IMR-90 (cell line): ENCODE results near the gene GTF2A1L. TPM values are rescaled to one million over a fixed set of nuclear protein-coding genes. Genes with fewer than 3 reads are reported as not detected.

Experiments used
- ATAC-seq: fragments of 200-7000 bp; cut with Tn5 transposase; 2 replicates; pipeline ENCODE4 v1.9.1; 2020; ENCODE audit warnings: low read depth, mild to moderate bottlenecking, moderate library complexity
- BruUV-seq: library from RNA; stranded (reverse); fragments of 400-500 nt; replicated peaks from 2 replicates; lab custom pipeline; 2021; lab: Mats Ljungman, UMichigan
- CTCF ChIA-PET: fragments of 300-600 bp; formaldehyde crosslinking; extraction: SDS; loops from one replicate; lab custom pipeline; 2021; ENCODE audit warnings: antibody characterized with exemption; lab: Yijun Ruan, JAX
- POLR2A ChIA-PET: fragments of 300-600 bp; sonication (Branson Sonifier 250); formaldehyde crosslinking; loops from one replicate; lab custom pipeline; 2022; ENCODE audit warnings: antibody characterized with exemption; ENCODE audit not compliant: unreplicated experiment; lab: Charles Lee
- DNase-seq: peaks from one replicate; pipeline ENCODE4 v3.0.0; 2013
- H2AFZ ChIP-seq: replicated peaks from 2 replicates; pipeline ENCODE3; 2013; ENCODE audit warnings: low read length, mild to moderate bottlenecking; ENCODE audit not compliant: poor library complexity
- H2AK5ac ChIP-seq: 2 replicates; pipeline ENCODE4 v1.6.1; 2013; ENCODE audit warnings: low read depth, low read length, inconsistent platforms
- H2AK9ac ChIP-seq: replicated peaks from 2 replicates; pipeline ENCODE3; 2013; ENCODE audit warnings: mild to moderate bottlenecking, low read depth, low read length, moderate library complexity; ENCODE audit not compliant: poor library complexity
- H2BK120ac ChIP-seq: 2 replicates; pipeline ENCODE4 v1.6.1; 2013; ENCODE audit warnings: low read depth, low read length, inconsistent platforms
- H2BK15ac ChIP-seq: 3 replicates; pipeline ENCODE4 v1.6.1; 2013; ENCODE audit warnings: low read depth, low read length, inconsistent platforms
- H2BK20ac ChIP-seq: 2 replicates; pipeline ENCODE4 v1.6.1; 2013; ENCODE audit warnings: low read depth, mild to moderate bottlenecking, inconsistent platforms, low read length, moderate library complexity
- H2BK5ac ChIP-seq: 2 replicates; pipeline ENCODE4 v1.6.1; 2013; ENCODE audit warnings: mild to moderate bottlenecking, low read depth, low read length, inconsistent platforms; ENCODE audit not compliant: poor library complexity, severe bottlenecking
- H3K14ac ChIP-seq: replicated peaks from 2 replicates; pipeline ENCODE4 v1.6.1; 2013; ENCODE audit warnings: low read depth, low read length, inconsistent platforms
- H3K18ac ChIP-seq: 2 replicates; pipeline ENCODE4 v1.6.1; 2013; ENCODE audit warnings: low read depth, low read length, control low read depth
- H3K23ac ChIP-seq: 2 replicates; pipeline ENCODE4 v1.6.1; 2013; ENCODE audit warnings: low read depth, low read length, inconsistent platforms
- H3K27ac ChIP-seq: 2 replicates; pipeline ENCODE4 v1.5.1; 2013; ENCODE audit warnings: mild to moderate bottlenecking, control low read depth, low read length; ENCODE audit not compliant: insufficient read depth
- H3K27me3 ChIP-seq: 2 replicates; pipeline ENCODE4 v1.6.1; 2013; ENCODE audit warnings: low read length; ENCODE audit not compliant: control insufficient read depth, insufficient read depth
- H3K36me3 ChIP-seq: 2 replicates; pipeline ENCODE4 v1.6.1; 2013; ENCODE audit warnings: low read length, mixed read lengths; ENCODE audit not compliant: control insufficient read depth, insufficient read depth
- H3K4ac ChIP-seq: 2 replicates; pipeline ENCODE4 v1.6.1; 2013; ENCODE audit warnings: low read depth, low read length, inconsistent platforms
- H3K4me1 ChIP-seq: 2 replicates; pipeline ENCODE4 v1.6.1; 2013; ENCODE audit warnings: low read length, mixed read lengths; ENCODE audit not compliant: control insufficient read depth, insufficient read depth
- H3K4me2 ChIP-seq: 2 replicates; pipeline ENCODE4 v1.6.1; 2013; ENCODE audit warnings: low read depth, mild to moderate bottlenecking, control low read depth, low read length, moderate library complexity
- H3K4me3 ChIP-seq: 2 replicates; pipeline ENCODE4 v1.5.1; 2013; ENCODE audit warnings: low read depth, mild to moderate bottlenecking, control low read depth, low read length, moderate library complexity; ENCODE audit not compliant: insufficient read depth
- H3K56ac ChIP-seq: 2 replicates; pipeline ENCODE4 v1.6.1; 2013; ENCODE audit warnings: low read length, inconsistent platforms; ENCODE audit not compliant: insufficient read depth; ENCODE audit errors: extremely low read depth
- H3K79me1 ChIP-seq, 2 experiments: 2 replicates each; pipeline ENCODE4 v1.6.1; 2013; ENCODE audit warnings: low read length in 2 of 2, inconsistent platforms in 1 of 2, low read depth in 1 of 2
- H3K9ac ChIP-seq: 2 replicates; pipeline ENCODE4 v1.6.1; 2013; ENCODE audit warnings: low read depth, low read length, control low read depth
- H3K9me1 ChIP-seq: 2 replicates; pipeline ENCODE4 v1.6.1; 2013; ENCODE audit warnings: low read length, inconsistent platforms; ENCODE audit not compliant: insufficient read depth
- H3K9me3 ChIP-seq: 2 replicates; pipeline ENCODE4 v1.6.1; 2013; ENCODE audit warnings: low read length; ENCODE audit not compliant: control insufficient read depth, insufficient read depth
- H4K20me1 ChIP-seq: 2 replicates; pipeline ENCODE4 v1.6.1; 2013; ENCODE audit warnings: low read length, inconsistent platforms; ENCODE audit not compliant: insufficient read depth
- H4K5ac ChIP-seq: 2 replicates; pipeline ENCODE4 v1.6.1; 2013; ENCODE audit warnings: mild to moderate bottlenecking, low read depth, low read length, control low read depth
- H4K8ac ChIP-seq, 2 experiments: 2 replicates each; pipeline ENCODE4 v1.6.1; 2013; ENCODE audit warnings: low read depth in 2 of 2, low read length in 2 of 2, control low read depth in 1 of 2, inconsistent platforms in 1 of 2
- H4K91ac ChIP-seq: 2 replicates; pipeline ENCODE4 v1.6.1; 2013; ENCODE audit warnings: low read depth, low read length, inconsistent platforms; ENCODE audit not compliant: insufficient read depth
- BHLHE40 ChIP-seq: fragments of 150-350 bp; IDR thresholded peaks from 2 replicates; pipeline ENCODE4 v1.6.1; 2016; ENCODE audit warnings: mild to moderate bottlenecking, low read depth, low read length
- CEBPB ChIP-seq: IDR thresholded peaks from 2 replicates; pipeline ENCODE4 v1.6.1; 2012; ENCODE audit warnings: low read depth, low read length, improper control_type of control experiment
- CHD1 ChIP-seq: IDR thresholded peaks from 2 replicates; pipeline ENCODE4 v1.6.1; 2012; ENCODE audit warnings: low read depth, low read length, improper control_type of control experiment
- FOS ChIP-seq: fragments of 150-350 bp; IDR thresholded peaks from 2 replicates; pipeline ENCODE4 v1.6.1; 2016; ENCODE audit warnings: low read depth, low read length
- MAFK ChIP-seq: IDR thresholded peaks from 2 replicates; pipeline ENCODE4 v1.6.1; 2012; ENCODE audit warnings: low read depth, low read length, improper control_type of control experiment
- MAZ ChIP-seq: IDR thresholded peaks from 2 replicates; pipeline ENCODE4 v1.6.1; 2012; ENCODE audit warnings: low read depth, mild to moderate bottlenecking, low read length, improper control_type of control experiment, moderate library complexity, borderline replicate concordance
- MXI1 ChIP-seq: IDR thresholded peaks from 2 replicates; pipeline ENCODE4 v1.6.1; 2012; ENCODE audit warnings: low read depth, mild to moderate bottlenecking, low read length, moderate library complexity, borderline replicate concordance
- NFE2L2 ChIP-seq: fragments of 150-350 bp; IDR thresholded peaks from 2 replicates; pipeline ENCODE4 v1.6.1; 2016; ENCODE audit warnings: low read depth, mild to moderate bottlenecking, low read length
- POLR2A ChIP-seq: IDR thresholded peaks from 2 replicates; pipeline ENCODE4 v1.6.1; 2012; ENCODE audit warnings: mild to moderate bottlenecking, low read depth, low read length
- RCOR1 ChIP-seq: IDR thresholded peaks from 2 replicates; pipeline ENCODE4 v1.6.1; 2012; ENCODE audit warnings: mild to moderate bottlenecking, low read length, improper control_type of control experiment; ENCODE audit not compliant: insufficient replicate concordance
- SMC3 ChIP-seq: fragments of 150-350 bp; IDR thresholded peaks from 2 replicates; pipeline ENCODE4 v1.6.1; 2016; ENCODE audit warnings: low read depth, mild to moderate bottlenecking, antibody characterized with exemption, low read length, moderate library complexity
- WGBS, 2 experiments: methylation state at CpG; one replicate each; pipeline versions ENCODE4 v1.1.5 to v1.1.7; 2013; ENCODE audit warnings: missing lambda C conversion rate in 2 of 2; ENCODE audit not compliant: insufficient read length in 1 of 2; ENCODE audit errors: extremely low coverage in 2 of 2; 5-methylcytosine and 5-hydroxymethylcytosine counted together
- dilution Hi-C: fragments of 300-500 bp; cut with HindIII; formaldehyde crosslinking; loops from one replicate; pipeline ENCODE4 v1.14.3; 2018; ENCODE audit warnings: low sequenced_read_pairs; ENCODE audit not compliant: unreplicated experiment
- in situ Hi-C: fragments of 300-500 bp; cut with MboI; formaldehyde crosslinking; loops from 3 replicates; pipeline ENCODE4 v1.14.3; 2019; ENCODE audit warnings: low sequenced_read_pairs, inconsistent platforms, mixed read lengths
- intact Hi-C: fragments of 100-400 bp; cut with micrococcal nuclease; formaldehyde crosslinking; loops from 2 replicates; pipeline ENCODE4 v1.10.0; 2022
- polyA plus RNA-seq, 3 experiments: library from polyadenylated mRNA; depleted of rRNA; stranded (reverse); fragments of >200 nt; gene quantifications; 2 replicates each; pipeline ENCODE4 v1.2.3, GENCODE V29; 2012; ENCODE audit warnings: low replicate concordance in 1 of 3
- total RNA-seq: library from RNA; depleted of rRNA; stranded (reverse); fragments of >200 nt; gene quantifications from 2 replicates; pipeline ENCODE4 v1.2.3, GENCODE V29; 2012
- TF ChIP-seq, protein P1 (sequence below): fragments of 150-350 bp; IDR thresholded peaks from 2 replicates; pipeline ENCODE4 v1.6.1; 2017; ENCODE audit warnings: mild to moderate bottlenecking, antibody characterized with exemption, low read length, low read depth
- TF ChIP-seq, protein P2 (sequence below): conservative IDR thresholded peaks from 2 replicates; pipeline ENCODE4 v1.5.1; 2012; ENCODE audit warnings: mild to moderate bottlenecking, low read depth, low read length, improper control_type of control experiment
- TF ChIP-seq, protein P3 (sequence below): fragments of 150-350 bp; IDR thresholded peaks from 2 replicates; pipeline ENCODE4 v1.6.1; 2016; ENCODE audit warnings: low read depth, mild to moderate bottlenecking, low read length, moderate library complexity, borderline replicate concordance

The GTF2A1L gene
- total and polyA plus RNA-seq, 2 of the 4 experiments (the other 2 are of a cell fraction), result not detected

DNA sequence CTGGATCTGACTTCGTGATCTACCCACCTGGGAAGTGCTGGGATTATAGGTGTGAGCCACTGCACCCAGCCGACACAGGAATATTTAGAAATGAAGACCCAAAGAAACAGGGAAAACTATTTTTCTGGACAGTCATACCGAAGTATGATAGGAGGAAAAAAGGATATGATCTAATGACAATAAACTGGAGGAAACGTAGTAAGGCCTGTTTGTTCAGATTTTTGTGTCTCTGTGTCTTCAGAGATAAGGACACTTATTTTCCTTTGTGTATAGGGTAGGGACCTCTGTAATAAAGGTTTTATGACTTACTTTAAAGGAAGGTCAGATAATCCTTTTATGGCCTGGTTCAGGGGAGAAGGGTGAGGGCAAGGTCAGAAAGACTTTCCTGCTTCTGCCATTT is 55.9 kb downstream of the GTF2A1L start:
- no peak overlapping the region for H3K14ac ChIP-seq
- DNase-seq, result no peak
- no peak overlapping the region for H2AK9ac ChIP-seq
- no peak overlapping the region for H2BK20ac ChIP-seq
- intact Hi-C loops, result no loop called here
- H2AFZ ChIP-seq, result no peak overlapping the region
- dilution Hi-C loops, result no loop called here
- BruUV-seq, result no TSS peak
- WGBS, 2 experiments, result no CpG with 5 or more reads among the region's 4 CpGs
- H3K4me1 ChIP-seq, result no peaks in the 10 kb centered on the region
- H3K18ac ChIP-seq, result no peak overlapping the region
- no peak overlapping the region for H4K91ac ChIP-seq
- no peaks in the 10 kb centered on the region for H3K36me3 ChIP-seq
- CTCF ChIA-PET, result no interaction called here
- POLR2A ChIA-PET, result no interaction called here
- H3K79me1 ChIP-seq, result no peaks in the 10 kb centered on the region
- H3K27me3 ChIP-seq, result no peaks in the 10 kb centered on the region
- H4K8ac ChIP-seq, result no peak overlapping the region
- no peak overlapping the region for H3K23ac ChIP-seq
- no peak overlapping the region for H2BK120ac ChIP-seq
- H3K4ac ChIP-seq, result no peak overlapping the region
- in situ Hi-C loops, result no loop called here
- H3K27ac ChIP-seq, result no peak overlapping the region
- H3K9me3 ChIP-seq, result no peaks in the 10 kb centered on the region
- ATAC-seq, result no peak
- no peak overlapping the region for H3K56ac ChIP-seq
- no peak overlapping the region for H4K5ac ChIP-seq
- no peak overlapping the region for H3K4me3 ChIP-seq
- no peaks in the 10 kb centered on the region for H3K9me1 ChIP-seq
- no peak overlapping the region for H2BK15ac ChIP-seq
- no peak overlapping the region for H3K9ac ChIP-seq
- no peak overlapping the region for H2BK5ac ChIP-seq
- no peak overlapping the region for H2AK5ac ChIP-seq
- TF ChIP-seq SMC3 (no peak), POLR2A (no peak), FOS (no peak), RCOR1 (no peak), MXI1 (no peak), MAFK (no peak), NFE2L2 (no peak), CEBPB (no peak), MAZ (no peak), BHLHE40 (no peak), CHD1 (no peak)
- TF ChIP-seq, protein P1, sequence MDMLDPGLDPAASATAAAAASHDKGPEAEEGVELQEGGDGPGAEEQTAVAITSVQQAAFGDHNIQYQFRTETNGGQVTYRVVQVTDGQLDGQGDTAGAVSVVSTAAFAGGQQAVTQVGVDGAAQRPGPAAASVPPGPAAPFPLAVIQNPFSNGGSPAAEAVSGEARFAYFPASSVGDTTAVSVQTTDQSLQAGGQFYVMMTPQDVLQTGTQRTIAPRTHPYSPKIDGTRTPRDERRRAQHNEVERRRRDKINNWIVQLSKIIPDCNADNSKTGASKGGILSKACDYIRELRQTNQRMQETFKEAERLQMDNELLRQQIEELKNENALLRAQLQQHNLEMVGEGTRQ, result no peak
- TF ChIP-seq, protein P2, sequence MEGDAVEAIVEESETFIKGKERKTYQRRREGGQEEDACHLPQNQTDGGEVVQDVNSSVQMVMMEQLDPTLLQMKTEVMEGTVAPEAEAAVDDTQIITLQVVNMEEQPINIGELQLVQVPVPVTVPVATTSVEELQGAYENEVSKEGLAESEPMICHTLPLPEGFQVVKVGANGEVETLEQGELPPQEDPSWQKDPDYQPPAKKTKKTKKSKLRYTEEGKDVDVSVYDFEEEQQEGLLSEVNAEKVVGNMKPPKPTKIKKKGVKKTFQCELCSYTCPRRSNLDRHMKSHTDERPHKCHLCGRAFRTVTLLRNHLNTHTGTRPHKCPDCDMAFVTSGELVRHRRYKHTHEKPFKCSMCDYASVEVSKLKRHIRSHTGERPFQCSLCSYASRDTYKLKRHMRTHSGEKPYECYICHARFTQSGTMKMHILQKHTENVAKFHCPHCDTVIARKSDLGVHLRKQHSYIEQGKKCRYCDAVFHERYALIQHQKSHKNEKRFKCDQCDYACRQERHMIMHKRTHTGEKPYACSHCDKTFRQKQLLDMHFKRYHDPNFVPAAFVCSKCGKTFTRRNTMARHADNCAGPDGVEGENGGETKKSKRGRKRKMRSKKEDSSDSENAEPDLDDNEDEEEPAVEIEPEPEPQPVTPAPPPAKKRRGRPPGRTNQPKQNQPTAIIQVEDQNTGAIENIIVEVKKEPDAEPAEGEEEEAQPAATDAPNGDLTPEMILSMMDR, result no peak
- TF ChIP-seq, protein P3, sequence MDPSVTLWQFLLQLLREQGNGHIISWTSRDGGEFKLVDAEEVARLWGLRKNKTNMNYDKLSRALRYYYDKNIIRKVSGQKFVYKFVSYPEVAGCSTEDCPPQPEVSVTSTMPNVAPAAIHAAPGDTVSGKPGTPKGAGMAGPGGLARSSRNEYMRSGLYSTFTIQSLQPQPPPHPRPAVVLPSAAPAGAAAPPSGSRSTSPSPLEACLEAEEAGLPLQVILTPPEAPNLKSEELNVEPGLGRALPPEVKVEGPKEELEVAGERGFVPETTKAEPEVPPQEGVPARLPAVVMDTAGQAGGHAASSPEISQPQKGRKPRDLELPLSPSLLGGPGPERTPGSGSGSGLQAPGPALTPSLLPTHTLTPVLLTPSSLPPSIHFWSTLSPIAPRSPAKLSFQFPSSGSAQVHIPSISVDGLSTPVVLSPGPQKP, result no peak
- H4K20me1 ChIP-seq, result no peaks in the 10 kb centered on the region
- H3K4me2 ChIP-seq, result no peak overlapping the region
